GM19238 (cell line): ENCODE results near the gene CNRIP1.
"Not testable (repeated sequence)": the region's sequence is repeated elsewhere in the genome, so short reads cannot be mapped to it uniquely, and the experiment has no call there.

Source experiments
- DNase-seq: peaks from one replicate; pipeline ENCODE4 v3.0.0; 2011; ENCODE audit warnings: low spot score; ENCODE audit not compliant: insufficient read length

Gene CNRIP1

GRCh38 chr2:68340226-68341061, 20.7 kb upstream of the CNRIP1 start:
- DNase-seq: no peak

GRCh38 chr2:68336192-68336591, 16.4 kb upstream of the CNRIP1 start:
- DNase-seq: no peak

- DNase-seq: no peak
These were observed 14.2 kb upstream of the CNRIP1 start for GRCh38 chr2:68333931-68334330.

GRCh38 chr2:68333009-68333408, 13.3 kb upstream of the CNRIP1 start:
- no peak for DNase-seq

GRCh38 chr2:68330691-68331090, 10.9 kb upstream of the CNRIP1 start:
- DNase-seq: no peak

- DNase-seq: no peak
These were observed 9.2 kb upstream of the CNRIP1 start for GRCh38 chr2:68328901-68329300.

- DNase-seq: no peak
These were observed 5.3 kb upstream of the CNRIP1 start for GRCh38 chr2:68325056-68325455.

- DNase-seq: no peak
These were observed 431 bp upstream of the CNRIP1 start for GRCh38 chr2:68320118-68320641.

- DNase-seq: no peak
These were observed 793 bp downstream of the CNRIP1 start for GRCh38 chr2:68318914-68319397.

GRCh38 chr2:68317971-68318913, 1.5 kb downstream of the CNRIP1 start:
- DNase-seq: no peak

GRCh38 chr2:68316111-68316510, 3.6 kb downstream of the CNRIP1 start:
- DNase-seq: no peak

GRCh38 chr2:68311033-68311432, 8.7 kb downstream of the CNRIP1 start:
- no peak for DNase-seq

GRCh38 chr2:68309426-68309825, 10.3 kb downstream of the CNRIP1 start:
- no peak for DNase-seq

- not testable (repeated sequence) for DNase-seq
These were observed 15.9 kb downstream of the CNRIP1 start for GRCh38 chr2:68303902-68304272.

- no peak for DNase-seq
These were observed 16.5 kb downstream of the CNRIP1 start for GRCh38 chr2:68303033-68303901.

- no peak for DNase-seq
These were observed 17.4 kb downstream of the CNRIP1 start for GRCh38 chr2:68302281-68302875.

GRCh38 chr2:68295516-68295915, 24.2 kb downstream of the CNRIP1 start:
- no peak for DNase-seq

- DNase-seq: no peak
These were observed 24.8 kb downstream of the CNRIP1 start for GRCh38 chr2:68294913-68295312.

GRCh38 chr2:68294187-68294586, 25.6 kb downstream of the CNRIP1 start:
- DNase-seq: no peak

- no peak for DNase-seq
These were observed 26.0 kb downstream of the CNRIP1 start for GRCh38 chr2:68293755-68294154.

- no peak for DNase-seq
These were observed 26.7 kb downstream of the CNRIP1 start for GRCh38 chr2:68293024-68293423.
